Skeletal muscle satellite cell (primary cell): ENCODE measurements around the gene IGF2BP2.
"Not testable (repeated sequence)": the region's sequence is repeated elsewhere in the genome, so short reads cannot be mapped to it uniquely, and the experiment has no call there.

Experiments used
- H3K27me3 ChIP-seq: 2 replicates; pipeline ENCODE4 v1.7.0; 2013; ENCODE audit warnings: low read length; ENCODE audit not compliant: control insufficient read depth, insufficient read depth
- H3K36me3 ChIP-seq: 2 replicates; pipeline ENCODE4 v1.7.0; 2013; ENCODE audit warnings: mild to moderate bottlenecking, control low read depth, low read length; ENCODE audit not compliant: insufficient read depth
- H3K4me1 ChIP-seq: 2 replicates; pipeline ENCODE4 v1.7.0; 2013; ENCODE audit warnings: low read length; ENCODE audit not compliant: control insufficient read depth, insufficient read depth
- H3K4me2 ChIP-seq: 2 replicates; pipeline ENCODE4 v1.7.0; 2013; ENCODE audit warnings: mild to moderate bottlenecking, low read length
- H3K4me3 ChIP-seq: 2 replicates; pipeline ENCODE4 v1.7.0; 2013; ENCODE audit warnings: low read length
- H3K9ac ChIP-seq: 2 replicates; pipeline ENCODE4 v1.7.0; 2013; ENCODE audit warnings: mild to moderate bottlenecking, low read depth, low read length, moderate library complexity
- H3K9me3 ChIP-seq: replicated peaks from 2 replicates; pipeline ENCODE4 v1.7.0; 2013; ENCODE audit warnings: mild to moderate bottlenecking, control low read depth, low read length

IGF2BP2 gene

GRCh38 chr3:185797108-185797881 is 27.5 kb downstream of the IGF2BP2 start:
- no peak overlapping the region for H3K9ac ChIP-seq
- H3K4me1 ChIP-seq: peaks cover 28% of the 10 kb centered on the region

GRCh38 chr3:185796431-185797107 is 28.3 kb downstream of the IGF2BP2 start:
- no peaks in the 10 kb centered on the region for H3K9me3 ChIP-seq
- no peak overlapping the region for H3K9ac ChIP-seq
- H3K4me1 ChIP-seq: peaks cover 28% of the 10 kb centered on the region
- peak overlapping the region; percentile 17 for H3K4me2 ChIP-seq
- H3K4me3 ChIP-seq: peak overlapping the region; percentile 1
- H3K27me3 ChIP-seq: no peaks in the 10 kb centered on the region
- no peaks in the 10 kb centered on the region for H3K36me3 ChIP-seq

More at GRCh38 chr3:185797108-185797881, 27.5 kb downstream of the IGF2BP2 start:
- H3K9me3 ChIP-seq: no peaks in the 10 kb centered on the region
- H3K4me2 ChIP-seq: peak overlapping the region; percentile 17
- H3K27me3 ChIP-seq: no peaks in the 10 kb centered on the region
- peak overlapping the region; percentile 1 for H3K4me3 ChIP-seq
- H3K36me3 ChIP-seq: no peaks in the 10 kb centered on the region

GRCh38 chr3:185793381-185793780 is 31.5 kb downstream of the IGF2BP2 start:
- Histone ChIP-seq H3K4me1 (peaks cover 36% of the 10 kb centered on the region), H3K27me3 (no peaks in the 10 kb centered on the region), H3K4me2 (no peak overlapping the region), H3K9ac (no peak overlapping the region), H3K36me3 (no peaks in the 10 kb centered on the region), H3K9me3 (no peaks in the 10 kb centered on the region), H3K4me3 (no peak overlapping the region)

GRCh38 chr3:185792955-185793354 is 31.9 kb downstream of the IGF2BP2 start:
- Histone ChIP-seq H3K36me3 (no peaks in the 10 kb centered on the region), H3K4me2 (no peak overlapping the region), H3K4me3 (no peak overlapping the region), H3K4me1 (peaks cover 32% of the 10 kb centered on the region), H3K27me3 (no peaks in the 10 kb centered on the region), H3K9ac (no peak overlapping the region), H3K9me3 (no peaks in the 10 kb centered on the region)

GRCh38 chr3:185789891-185790830 is 34.7 kb downstream of the IGF2BP2 start:
- H3K4me2 ChIP-seq: no peak overlapping the region
- no peaks in the 10 kb centered on the region for H3K9me3 ChIP-seq
- H3K27me3 ChIP-seq: no peaks in the 10 kb centered on the region
- H3K4me1 ChIP-seq: peaks cover 13% of the 10 kb centered on the region
- H3K9ac ChIP-seq: no peak overlapping the region
- H3K36me3 ChIP-seq: no peaks in the 10 kb centered on the region
- no peak overlapping the region for H3K4me3 ChIP-seq

GRCh38 chr3:185789134-185789533 is 35.7 kb downstream of the IGF2BP2 start:
- Histone ChIP-seq H3K9ac (no peak overlapping the region), H3K36me3 (peaks cover 7% of the 10 kb centered on the region), H3K27me3 (no peaks in the 10 kb centered on the region), H3K4me1 (peaks cover 13% of the 10 kb centered on the region), H3K9me3 (no peaks in the 10 kb centered on the region), H3K4me3 (no peak overlapping the region), H3K4me2 (no peak overlapping the region)

- no peaks in the 10 kb centered on the region for H3K27me3 ChIP-seq
- no peak overlapping the region for H3K4me2 ChIP-seq
- peaks cover 13% of the 10 kb centered on the region for H3K4me1 ChIP-seq
- no peaks in the 10 kb centered on the region for H3K9me3 ChIP-seq
- no peak overlapping the region for H3K9ac ChIP-seq
- H3K4me3 ChIP-seq: no peak overlapping the region
- peaks cover 7% of the 10 kb centered on the region for H3K36me3 ChIP-seq
Observed at GRCh38 chr3:185788292-185788691, 36.5 kb downstream of the IGF2BP2 start.

GRCh38 chr3:185786956-185787877 is 37.6 kb downstream of the IGF2BP2 start:
- H3K4me3 ChIP-seq: no peak overlapping the region
- H3K9me3 ChIP-seq: no peaks in the 10 kb centered on the region
- H3K4me2 ChIP-seq: no peak overlapping the region
- peaks cover 24% of the 10 kb centered on the region for H3K4me1 ChIP-seq
- H3K36me3 ChIP-seq: peaks cover 13% of the 10 kb centered on the region
- no peaks in the 10 kb centered on the region for H3K27me3 ChIP-seq
- H3K9ac ChIP-seq: no peak overlapping the region

GRCh38 chr3:185786258-185786657 is 38.6 kb downstream of the IGF2BP2 start:
- not testable (repeated sequence) for H3K9me3 ChIP-seq, H3K9ac ChIP-seq, H3K27me3 ChIP-seq, H3K4me2 ChIP-seq, H3K4me3 ChIP-seq
- Histone ChIP-seq H3K4me1 (peaks cover 32% of the 10 kb centered on the region), H3K36me3 (peaks cover 13% of the 10 kb centered on the region)

- H3K4me2 ChIP-seq: no peak overlapping the region
- H3K9me3 ChIP-seq: no peaks in the 10 kb centered on the region
- peaks cover 13% of the 10 kb centered on the region for H3K36me3 ChIP-seq
- no peaks in the 10 kb centered on the region for H3K27me3 ChIP-seq
- H3K4me1 ChIP-seq: peaks cover 27% of the 10 kb centered on the region
- no peak overlapping the region for H3K4me3 ChIP-seq
- no peak overlapping the region for H3K9ac ChIP-seq
Observed at GRCh38 chr3:185784317-185784716, 40.5 kb downstream of the IGF2BP2 start.
